ENCODE data around the gene BCDIN3D. TPM values are rescaled to one million over a fixed set of nuclear protein-coding genes. Genes with fewer than 3 reads are reported as not detected.

BCDIN3D gene
- total RNA-seq, 1 donor from 2014 or later = 3.8 TPM

DNA sequence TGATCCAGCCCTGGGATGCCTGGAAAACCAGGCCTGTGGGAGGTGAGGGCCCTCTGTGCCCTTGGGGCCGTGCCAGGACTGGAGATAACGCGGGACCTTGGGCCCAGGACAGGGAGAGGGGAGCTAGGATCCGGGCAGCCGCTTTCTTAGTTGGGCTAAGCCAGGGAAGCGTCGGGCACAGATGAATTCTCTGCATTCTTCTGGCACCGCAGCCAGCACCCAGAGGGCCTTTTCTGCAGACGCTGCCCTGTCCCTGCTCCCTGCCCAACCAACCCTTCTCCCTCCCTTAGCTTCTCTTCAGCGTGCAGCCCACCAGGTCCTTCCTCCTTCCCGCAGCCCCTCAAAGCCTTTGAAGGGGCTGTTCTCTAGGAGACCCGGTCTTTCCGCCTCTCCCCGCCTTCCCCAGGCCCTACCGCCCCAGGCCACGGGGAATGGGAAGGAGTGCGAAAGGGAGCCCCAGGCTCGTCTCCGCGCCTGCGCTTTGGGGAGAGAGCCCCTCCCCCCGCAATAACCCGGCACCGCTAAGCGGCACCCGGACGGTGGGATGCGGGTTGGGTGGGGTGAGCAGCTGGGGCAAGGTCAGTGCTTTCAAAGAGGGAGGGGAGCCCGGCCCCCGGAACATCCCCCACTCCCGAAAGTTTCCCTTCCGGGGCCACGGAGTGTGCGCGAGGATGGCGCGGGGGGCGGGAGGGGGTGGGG, 15.4 kb downstream of the BCDIN3D start:
- peaks cover 28% of the 10 kb centered on the region for H3K79me2 ChIP-seq (ENCODE audit: low read depth)
- peak; percentile 89 for DNase-seq (ENCODE audit: low spot score)
- peaks cover 45% of the 10 kb centered on the region for H3F3A ChIP-seq (ENCODE audit: low read depth)
- peaks cover 28% of the 10 kb centered on the region for H3K4me1 ChIP-seq
- Mint-ChIP-seq H3K4me3 (peak overlapping the region; percentile 99), H3K36me3 (peaks cover 7% of the 10 kb centered on the region), H3K4me1 (peaks cover 33% of the 10 kb centered on the region), H3K9me3 (no peaks in the 10 kb centered on the region), H3K27me3 (ENCODE audit: insufficient read depth, low read depth) (peaks cover 7% of the 10 kb centered on the region), H3K27ac (peak overlapping the region; percentile 66)
- H3K4me3 ChIP-seq = peak overlapping the region; percentile 84
- H3K36me3 ChIP-seq = no peaks in the 10 kb centered on the region
- no peaks in the 10 kb centered on the region for H3K9me3 ChIP-seq (ENCODE audit: low read depth)
- peak overlapping the region; percentile 89 for H3K4me2 ChIP-seq
- peaks cover 47% of the 10 kb centered on the region for H4K20me1 ChIP-seq (ENCODE audit: low read depth)
- H2AFZ ChIP-seq (replicated peaks) = peak overlapping the region; percentile 54
- no peak overlapping the region for H3K27ac ChIP-seq
- TF ChIP-seq EZH2phosphoT487 (IDR thresholded peaks at IDR 0.05) = no peak
- TF ChIP-seq, protein P1, sequence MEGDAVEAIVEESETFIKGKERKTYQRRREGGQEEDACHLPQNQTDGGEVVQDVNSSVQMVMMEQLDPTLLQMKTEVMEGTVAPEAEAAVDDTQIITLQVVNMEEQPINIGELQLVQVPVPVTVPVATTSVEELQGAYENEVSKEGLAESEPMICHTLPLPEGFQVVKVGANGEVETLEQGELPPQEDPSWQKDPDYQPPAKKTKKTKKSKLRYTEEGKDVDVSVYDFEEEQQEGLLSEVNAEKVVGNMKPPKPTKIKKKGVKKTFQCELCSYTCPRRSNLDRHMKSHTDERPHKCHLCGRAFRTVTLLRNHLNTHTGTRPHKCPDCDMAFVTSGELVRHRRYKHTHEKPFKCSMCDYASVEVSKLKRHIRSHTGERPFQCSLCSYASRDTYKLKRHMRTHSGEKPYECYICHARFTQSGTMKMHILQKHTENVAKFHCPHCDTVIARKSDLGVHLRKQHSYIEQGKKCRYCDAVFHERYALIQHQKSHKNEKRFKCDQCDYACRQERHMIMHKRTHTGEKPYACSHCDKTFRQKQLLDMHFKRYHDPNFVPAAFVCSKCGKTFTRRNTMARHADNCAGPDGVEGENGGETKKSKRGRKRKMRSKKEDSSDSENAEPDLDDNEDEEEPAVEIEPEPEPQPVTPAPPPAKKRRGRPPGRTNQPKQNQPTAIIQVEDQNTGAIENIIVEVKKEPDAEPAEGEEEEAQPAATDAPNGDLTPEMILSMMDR (IDR thresholded peaks at IDR 0.05) = no peak
- no peak for TF ChIP-seq EZH2 (IDR thresholded peaks at IDR 0.05)
- no peak overlapping the region for H3K9ac ChIP-seq
- no peaks in the 10 kb centered on the region for H3K27me3 ChIP-seq

DNA sequence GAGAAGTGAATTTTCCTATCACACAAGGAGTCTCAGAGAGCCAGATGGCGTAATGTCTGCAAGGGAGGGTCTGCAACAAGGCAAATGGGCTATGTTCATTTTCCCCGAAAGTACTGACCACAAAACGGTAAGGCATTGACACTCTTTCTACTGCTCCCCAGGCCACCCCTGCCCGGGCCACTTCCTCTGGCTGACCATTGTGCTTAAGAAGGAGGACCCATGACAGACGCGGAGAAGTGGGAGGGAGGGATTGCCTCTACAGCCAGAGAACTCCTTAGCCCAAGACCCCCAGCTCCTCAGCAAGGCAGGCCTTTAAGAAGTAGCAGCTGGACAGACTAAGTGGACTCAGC, 15.9 kb downstream of the BCDIN3D start:
- TF ChIP-seq, protein P1 (IDR thresholded peaks at IDR 0.05) = no peak
- TF ChIP-seq EZH2phosphoT487 (IDR thresholded peaks at IDR 0.05) (no peak), EZH2 (IDR thresholded peaks at IDR 0.05) (no peak)
- Mint-ChIP-seq H3K27ac (peak overlapping the region; percentile 74), H3K4me3 (peak overlapping the region; percentile 99), H3K9me3 (no peaks in the 10 kb centered on the region), H3K27me3 (ENCODE audit: insufficient read depth, low read depth) (peaks cover 7% of the 10 kb centered on the region), H3K36me3 (peaks cover 10% of the 10 kb centered on the region), H3K4me1 (peaks cover 35% of the 10 kb centered on the region)
- Histone ChIP-seq H3F3A (ENCODE audit: low read depth) (peaks cover 46% of the 10 kb centered on the region), H4K20me1 (ENCODE audit: low read depth) (peaks cover 53% of the 10 kb centered on the region), H3K79me2 (ENCODE audit: low read depth) (peaks cover 33% of the 10 kb centered on the region), H3K9me3 (ENCODE audit: low read depth) (no peaks in the 10 kb centered on the region), H3K27me3 (no peaks in the 10 kb centered on the region), H3K36me3 (no peaks in the 10 kb centered on the region), H3K27ac (no peak overlapping the region), H3K4me2 (peak overlapping the region; percentile 89), H3K4me3 (peak overlapping the region; percentile 84), H3K9ac (no peak overlapping the region), H3K4me1 (peaks cover 30% of the 10 kb centered on the region), H2AFZ (replicated peaks) (no peak overlapping the region)
- DNase-seq (ENCODE audit: low spot score) = no peak

DNA sequence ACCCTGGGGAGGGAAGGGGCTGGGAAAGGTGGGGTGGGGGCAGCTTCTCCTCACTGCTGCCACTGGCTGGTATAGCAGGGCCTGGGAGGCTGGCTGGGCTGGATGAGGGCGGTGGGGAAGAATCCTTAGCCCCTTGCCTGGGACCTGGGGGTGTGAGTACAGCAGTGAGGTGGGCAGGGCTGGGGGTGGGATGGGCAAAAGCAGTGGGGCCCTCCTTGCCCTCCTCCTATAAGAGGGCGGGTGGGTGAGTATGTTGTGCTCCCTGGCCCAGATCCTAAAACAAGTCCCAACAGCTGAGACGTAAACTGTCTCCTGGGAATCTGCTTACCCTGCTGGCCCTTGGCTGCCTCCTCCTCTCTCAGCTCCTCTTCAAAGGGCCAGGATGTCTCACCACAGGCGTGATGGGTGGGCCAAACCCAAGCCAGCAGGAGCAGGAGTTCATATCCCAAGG, 16.9 kb downstream of the BCDIN3D start:
- H4K20me1 ChIP-seq (ENCODE audit: low read depth) = peaks cover 63% of the 10 kb centered on the region
- peak overlapping the region; percentile 89 for H3K4me2 ChIP-seq
- H3K9me3 ChIP-seq (ENCODE audit: low read depth) = no peaks in the 10 kb centered on the region
- H3F3A ChIP-seq (ENCODE audit: low read depth) = peaks cover 51% of the 10 kb centered on the region
- no peak overlapping the region for H3K27ac ChIP-seq
- H3K27me3 ChIP-seq = no peaks in the 10 kb centered on the region
- no peak overlapping the region for H3K9ac ChIP-seq
- Mint-ChIP-seq H3K9me3 (no peaks in the 10 kb centered on the region), H3K4me1 (peaks cover 35% of the 10 kb centered on the region), H3K27ac (no peak overlapping the region), H3K4me3 (no peak overlapping the region), H3K27me3 (ENCODE audit: insufficient read depth, low read depth) (peaks cover 7% of the 10 kb centered on the region), H3K36me3 (peaks cover 10% of the 10 kb centered on the region)
- no peak overlapping the region for H3K4me3 ChIP-seq
- DNase-seq (ENCODE audit: low spot score) = no peak
- H2AFZ ChIP-seq (replicated peaks) = no peak overlapping the region
- TF ChIP-seq EZH2phosphoT487 (IDR thresholded peaks at IDR 0.05) = no peak
- H3K79me2 ChIP-seq (ENCODE audit: low read depth) = peaks cover 33% of the 10 kb centered on the region
- no peaks in the 10 kb centered on the region for H3K36me3 ChIP-seq
- peaks cover 39% of the 10 kb centered on the region for H3K4me1 ChIP-seq

DNA sequence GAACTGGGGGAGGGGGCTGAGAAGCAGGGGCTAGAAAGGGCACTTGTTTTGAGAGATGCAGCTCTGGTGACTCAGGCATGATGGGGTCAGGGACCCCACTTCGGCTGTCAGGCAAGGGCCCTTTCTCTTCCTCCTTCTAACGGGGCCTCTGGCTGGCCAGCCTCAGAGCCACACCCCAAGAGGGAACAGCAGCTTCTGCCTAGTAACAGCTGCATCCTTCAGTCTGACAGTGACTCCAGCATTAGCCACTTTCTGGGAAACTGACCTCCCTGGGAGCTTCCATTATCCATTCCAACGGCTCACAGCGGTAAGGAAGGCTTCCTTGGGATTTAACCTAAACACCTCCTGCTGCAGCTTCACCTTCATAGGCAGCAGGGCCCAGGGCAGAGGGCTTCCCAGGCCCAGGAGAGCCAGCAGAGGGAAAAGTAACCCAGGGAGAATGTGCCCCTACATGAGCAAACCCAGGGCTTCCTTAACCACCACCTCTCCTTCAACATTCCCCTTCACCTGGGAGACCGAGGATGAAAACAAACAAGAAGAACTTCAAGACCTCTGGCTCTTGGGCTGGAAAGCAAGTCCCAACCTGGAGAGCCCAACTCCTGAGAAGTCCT, 17.4 kb downstream of the BCDIN3D start:
- Histone ChIP-seq H4K20me1 (ENCODE audit: low read depth) (peaks cover 68% of the 10 kb centered on the region), H3K79me2 (ENCODE audit: low read depth) (peaks cover 33% of the 10 kb centered on the region), H3K27ac (no peak overlapping the region), H3K4me1 (peaks cover 44% of the 10 kb centered on the region), H3K9me3 (ENCODE audit: low read depth) (no peaks in the 10 kb centered on the region), H3K36me3 (no peaks in the 10 kb centered on the region), H3K9ac (no peak overlapping the region), H2AFZ (replicated peaks) (no peak overlapping the region), H3K4me3 (no peak overlapping the region), H3K4me2 (peak overlapping the region; percentile 43), H3K27me3 (no peaks in the 10 kb centered on the region), H3F3A (ENCODE audit: low read depth) (peaks cover 53% of the 10 kb centered on the region)
- Mint-ChIP-seq H3K4me1 (peaks cover 35% of the 10 kb centered on the region), H3K4me3 (peak overlapping the region; percentile 31), H3K27ac (peak overlapping the region; percentile 65), H3K36me3 (peaks cover 10% of the 10 kb centered on the region), H3K9me3 (no peaks in the 10 kb centered on the region), H3K27me3 (ENCODE audit: insufficient read depth, low read depth) (peaks cover 7% of the 10 kb centered on the region)
- peak; percentile 37 for DNase-seq (ENCODE audit: low spot score)
- TF ChIP-seq EZH2 (IDR thresholded peaks at IDR 0.05) = no peak
- TF ChIP-seq, protein P1 (IDR thresholded peaks at IDR 0.05) = no peak
- no peak for TF ChIP-seq EZH2phosphoT487 (IDR thresholded peaks at IDR 0.05)
